TTC549 (cell line): ENCODE measurements around the gene VEGFA.
"Not testable (repeated sequence)": the region's sequence is repeated elsewhere in the genome, so short reads cannot be mapped to it uniquely, and the experiment has no call there.

Experiments
- FAIRE-seq: peaks from 2 replicates; lab custom pipeline; 2012; peaks lifted over from hg19 to GRCh38; lab: Jason Lieb, UNC

VEGFA gene

DNA sequence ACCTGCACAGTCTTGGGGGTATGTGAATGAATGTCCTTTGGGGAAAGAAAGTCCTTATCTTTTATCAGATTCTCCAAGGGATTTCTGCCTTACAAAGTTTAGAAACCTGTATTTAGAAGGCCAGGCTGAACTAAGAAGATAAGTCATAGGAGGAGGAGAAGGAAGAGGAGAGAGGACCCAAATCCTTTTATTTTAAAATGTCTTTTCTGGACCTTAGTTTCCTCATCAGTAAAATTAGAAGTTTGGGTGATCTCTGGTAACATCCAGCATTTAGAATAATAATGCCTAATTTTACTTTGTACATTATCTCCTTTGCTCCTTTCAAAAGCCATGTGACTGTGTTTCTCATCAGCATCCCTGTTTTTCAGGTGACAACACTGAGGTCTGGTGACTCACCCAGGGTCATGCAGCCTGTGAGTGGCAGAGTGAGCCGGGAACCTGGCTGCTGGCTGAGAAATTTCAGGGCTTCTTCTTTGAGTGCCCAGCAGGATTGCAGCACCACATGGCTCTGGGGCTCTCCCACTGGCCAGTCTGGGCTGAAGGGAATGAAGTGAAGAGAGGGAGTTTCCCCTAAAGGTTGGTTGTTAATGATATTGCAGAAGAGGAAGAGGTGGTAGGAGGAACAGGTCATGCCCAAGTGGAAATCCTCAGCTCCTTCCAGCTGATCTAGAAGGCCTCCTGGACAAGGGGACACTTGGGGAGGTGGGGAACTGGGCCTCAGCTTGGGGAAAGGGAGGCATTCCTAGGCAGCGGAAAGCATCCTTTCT, 34.0 kb downstream of the VEGFA start:
- FAIRE-seq: no peak

DNA sequence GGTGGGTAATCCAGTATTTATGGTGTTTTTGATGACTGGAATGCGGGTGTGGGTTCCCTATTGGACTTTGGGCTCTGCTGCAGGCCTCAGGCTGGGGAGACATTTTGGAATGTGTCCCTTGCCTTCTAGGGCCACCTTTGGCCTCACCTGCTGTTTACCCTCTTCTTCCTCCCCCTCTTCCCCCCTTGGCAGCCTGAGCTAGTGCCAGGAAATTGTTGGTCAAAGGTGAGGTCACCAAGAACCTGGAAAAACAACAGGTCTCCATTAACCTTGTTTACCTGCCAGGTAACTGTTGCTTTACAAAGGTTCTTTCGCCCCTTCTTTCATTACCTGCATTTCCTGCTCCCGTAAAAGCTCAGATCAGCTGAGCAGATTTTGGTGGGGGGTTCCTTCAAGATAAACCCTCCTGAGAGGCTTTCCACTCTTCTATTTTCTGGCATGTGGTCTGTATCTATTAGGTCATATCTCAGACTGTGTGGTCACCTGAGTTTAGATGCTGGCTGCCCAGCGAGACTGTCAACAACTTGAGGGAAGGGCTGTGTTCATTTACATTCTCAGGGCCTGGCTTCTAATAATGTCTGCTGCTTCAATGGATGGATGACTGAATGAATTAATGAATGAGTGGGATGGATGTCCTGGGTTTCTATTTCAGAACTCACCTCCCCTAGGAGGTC, 34.7 kb downstream of the VEGFA start:
- no peak for FAIRE-seq

DNA sequence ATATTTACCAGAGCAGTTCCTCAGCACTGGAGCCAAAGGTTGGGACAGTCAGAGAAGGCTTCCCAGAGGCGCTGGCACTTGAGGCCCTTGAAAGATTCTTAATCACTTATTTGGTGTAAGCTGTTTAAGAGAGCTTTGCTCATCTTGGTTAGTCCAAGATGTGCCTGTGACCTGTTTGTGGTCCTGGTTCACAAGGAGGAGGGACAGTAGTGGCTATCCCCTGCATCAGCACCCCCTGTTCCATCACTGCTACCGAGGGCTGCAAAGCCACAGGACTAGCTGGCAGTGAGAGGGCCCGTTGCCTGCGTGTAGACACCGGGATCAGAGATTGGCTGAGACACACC, 35.7 kb downstream of the VEGFA start:
- no peak for FAIRE-seq

DNA sequence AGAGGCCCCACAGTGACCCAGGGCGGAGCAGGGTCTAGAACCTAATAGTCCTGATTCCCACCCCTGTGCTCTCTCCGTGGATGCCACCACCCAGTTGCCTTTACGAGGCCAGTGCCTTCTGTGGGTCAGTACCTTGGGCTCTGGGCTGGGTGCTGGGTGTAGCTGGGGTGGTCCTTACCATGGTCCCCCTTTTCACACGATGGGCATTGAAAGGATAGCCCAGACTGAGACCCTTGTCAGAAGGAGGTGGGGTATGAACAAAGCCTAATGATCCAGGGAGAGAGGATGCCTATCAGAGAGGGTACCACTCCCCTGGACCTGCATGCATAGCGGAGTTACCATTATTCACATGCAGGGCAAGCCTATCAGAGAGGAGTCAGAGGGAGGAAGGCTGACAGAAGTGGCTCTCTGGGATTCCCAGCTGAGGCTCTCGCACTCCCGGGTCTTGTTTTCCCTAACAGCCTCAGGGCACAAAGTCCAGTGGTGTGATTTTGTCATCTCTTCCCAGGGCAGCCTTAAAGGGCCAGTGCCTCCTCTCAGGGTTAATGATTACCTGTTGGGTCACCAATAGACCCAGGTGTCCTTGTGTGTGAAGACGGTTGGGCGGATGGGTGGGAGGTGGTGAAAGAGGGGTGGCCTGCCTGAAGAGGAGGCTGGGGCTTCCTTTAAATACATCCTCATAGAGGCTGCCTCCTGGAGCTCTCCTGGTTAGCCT, 36.2 kb downstream of the VEGFA start:
- no peak for FAIRE-seq

DNA sequence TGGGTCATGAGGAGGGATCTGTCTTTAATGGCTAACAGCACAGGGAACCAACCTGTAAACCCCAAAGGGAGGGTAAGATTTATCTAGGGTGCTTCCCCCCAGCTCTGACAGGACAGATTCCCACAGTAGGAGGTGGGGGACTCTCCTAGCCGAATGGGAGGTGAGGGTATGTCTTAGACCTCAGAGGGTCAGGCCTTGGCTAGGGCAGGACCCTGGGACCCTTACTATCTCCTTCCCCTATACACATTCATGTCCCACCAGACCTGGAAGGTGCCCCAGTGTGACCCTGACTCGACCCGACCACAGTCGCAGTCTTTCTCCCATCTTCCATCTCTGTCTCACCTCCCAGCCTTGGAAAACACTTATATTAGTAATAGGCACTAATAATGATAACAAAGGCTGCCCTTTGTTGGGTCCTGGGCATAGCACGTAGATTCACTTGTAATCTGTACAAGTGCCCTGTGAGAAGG, 36.8 kb downstream of the VEGFA start:
- no peak for FAIRE-seq

DNA sequence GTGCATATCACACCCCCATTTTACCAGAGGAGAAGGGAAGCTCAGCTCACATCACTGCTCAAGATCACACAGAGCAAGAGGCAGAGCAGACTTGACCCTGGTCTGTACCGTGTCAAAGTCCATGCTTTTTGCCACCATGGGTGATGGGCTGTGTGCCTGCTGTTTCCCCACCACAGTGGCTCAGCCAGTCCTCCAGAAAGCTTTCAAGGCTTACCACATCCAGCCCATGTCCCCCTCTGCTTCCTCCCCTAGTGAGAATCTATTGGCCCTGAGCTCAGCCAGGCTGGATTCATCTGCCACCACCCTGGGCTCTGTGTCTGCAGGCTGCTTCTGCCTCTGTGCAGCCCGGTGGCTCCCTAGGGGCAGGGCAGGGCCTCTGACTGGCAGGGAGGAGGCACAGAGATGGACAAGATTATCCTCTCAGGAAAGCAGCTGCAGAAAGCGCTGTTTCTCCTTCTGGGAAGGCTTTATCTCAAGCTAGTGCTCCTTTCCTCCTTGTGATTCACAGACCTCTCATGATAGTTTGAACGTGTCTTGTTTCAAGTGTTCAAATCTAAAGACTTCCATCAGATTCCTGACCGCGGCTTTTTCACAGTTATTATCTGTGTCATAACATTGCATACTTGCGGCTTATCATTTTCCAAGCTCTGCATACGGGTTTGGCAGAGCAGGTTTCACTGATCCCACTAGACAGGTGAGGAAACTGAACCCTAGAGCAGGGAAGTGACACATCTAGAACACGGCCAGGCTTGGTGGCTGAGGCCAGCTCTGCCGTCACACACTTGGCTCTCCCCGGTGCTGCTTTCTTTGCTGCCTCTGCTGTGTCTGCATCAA, 37.4 kb downstream of the VEGFA start:
- no peak for FAIRE-seq

DNA sequence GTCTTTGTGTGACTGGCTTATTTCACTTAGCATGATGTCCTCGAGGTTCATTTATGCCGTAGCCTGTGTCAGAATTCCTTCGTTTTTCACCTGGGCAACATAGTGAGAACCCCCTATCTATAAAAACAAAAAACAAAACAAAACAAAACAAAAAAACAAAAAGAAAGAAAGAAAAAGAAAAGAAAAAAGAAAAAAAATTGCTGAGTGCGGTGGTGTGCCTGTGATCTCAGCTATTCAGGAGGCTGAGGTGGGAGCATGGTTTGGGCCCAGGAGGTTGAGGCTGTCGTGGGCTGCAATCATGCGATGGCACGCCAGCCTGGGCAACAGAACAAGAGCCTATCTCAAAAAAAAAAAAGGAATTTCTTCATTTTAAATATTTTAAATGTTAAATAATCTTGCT, 38.4 kb downstream of the VEGFA start:
- FAIRE-seq: no peak

DNA sequence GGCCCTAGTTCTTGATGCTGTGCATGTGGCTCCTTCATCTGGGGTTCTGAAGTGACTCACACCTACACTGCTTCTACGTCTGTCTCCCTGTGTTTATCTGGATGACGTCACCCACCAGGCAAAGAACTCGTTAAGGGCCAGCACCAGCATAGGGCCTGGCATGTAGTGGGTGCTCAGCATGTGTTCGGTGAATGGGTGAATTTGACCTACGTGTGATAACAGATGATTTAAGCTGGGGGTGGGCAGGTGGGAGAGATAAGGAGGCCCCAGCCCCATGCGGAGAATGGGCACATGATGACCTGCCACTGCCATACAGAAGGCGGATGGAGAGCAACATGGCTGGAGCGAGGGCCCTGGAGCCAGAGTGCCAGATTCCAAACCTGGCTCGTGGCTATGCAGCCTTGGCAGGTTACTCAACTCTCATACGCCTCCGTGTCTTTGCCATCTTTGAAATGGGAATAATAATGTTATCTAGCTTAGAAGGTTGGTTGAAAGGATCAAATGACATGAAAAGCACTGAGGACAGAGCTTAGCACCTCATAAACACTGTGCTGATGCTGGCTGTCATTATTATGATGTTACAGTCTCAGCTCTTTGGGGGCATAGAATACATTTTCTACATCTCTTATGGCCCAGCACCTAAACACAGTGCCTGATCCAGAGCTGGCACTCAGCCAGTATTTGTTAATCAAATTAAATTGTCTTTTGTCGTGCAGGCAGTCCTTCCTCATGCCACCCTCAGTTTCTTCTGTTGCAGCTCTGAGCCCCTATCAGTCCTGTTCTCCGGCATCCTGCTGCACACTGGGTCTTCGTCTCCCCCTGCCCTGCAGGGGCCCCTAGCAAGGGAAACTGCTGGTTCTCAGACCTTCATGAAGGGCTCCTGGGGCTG, 39.6 kb downstream of the VEGFA start:
- no peak for FAIRE-seq

DNA sequence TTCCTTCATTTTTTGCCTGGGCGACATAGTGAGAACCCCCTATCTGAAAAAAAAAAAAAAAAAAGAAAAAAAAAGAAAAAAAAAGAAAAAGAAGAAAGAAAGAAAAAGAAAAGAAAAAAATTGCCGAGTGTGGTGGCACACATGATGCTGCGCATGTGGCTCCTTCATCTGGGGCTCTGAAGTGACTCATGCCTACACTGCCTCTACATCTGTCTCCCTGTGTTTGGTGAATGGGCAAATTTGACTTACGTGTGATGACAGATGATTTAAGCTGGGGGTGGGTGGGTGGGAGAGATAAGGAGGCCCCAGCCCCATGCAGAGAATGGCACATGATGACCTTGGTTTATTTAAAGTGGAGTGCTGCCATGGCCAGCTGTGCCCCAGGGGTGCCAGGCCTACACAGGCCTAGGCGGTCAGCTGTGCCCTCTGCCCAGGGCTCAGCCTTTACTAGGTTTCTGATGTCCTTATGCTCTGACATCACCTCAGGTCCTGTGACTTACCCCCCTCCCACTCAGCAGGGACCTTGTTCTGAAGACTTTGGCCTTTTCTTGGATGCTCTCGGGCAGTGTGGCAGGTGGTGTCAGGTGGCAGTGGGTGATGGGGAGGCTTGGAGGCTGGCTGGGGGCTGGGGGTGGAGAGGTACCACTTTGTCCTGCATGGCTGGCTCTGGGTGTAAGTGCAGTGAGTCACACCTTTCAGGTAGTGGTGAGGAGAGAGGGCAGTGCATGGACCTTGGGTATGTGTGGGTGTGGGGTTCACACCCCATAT, 41.1 kb downstream of the VEGFA start:
- no peak for FAIRE-seq

DNA sequence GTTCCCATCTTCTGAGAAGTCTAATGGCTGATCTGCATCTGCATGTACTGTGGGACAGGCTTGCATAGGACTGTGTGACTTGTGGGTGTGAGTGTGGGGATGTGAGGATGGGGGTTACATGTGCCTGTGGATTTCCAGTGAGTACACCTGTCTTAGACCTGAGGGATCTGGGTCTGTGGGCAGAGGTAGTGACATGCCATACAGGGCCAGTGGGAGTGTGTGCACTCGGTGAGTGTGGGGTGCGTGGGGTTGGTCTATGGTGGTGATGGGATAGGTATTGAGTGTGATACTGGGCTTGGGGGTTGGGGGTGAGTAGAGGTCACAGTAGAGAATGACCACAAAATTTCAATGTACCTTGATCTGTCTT, 41.7 kb downstream of the VEGFA start:
- FAIRE-seq: no peak

DNA sequence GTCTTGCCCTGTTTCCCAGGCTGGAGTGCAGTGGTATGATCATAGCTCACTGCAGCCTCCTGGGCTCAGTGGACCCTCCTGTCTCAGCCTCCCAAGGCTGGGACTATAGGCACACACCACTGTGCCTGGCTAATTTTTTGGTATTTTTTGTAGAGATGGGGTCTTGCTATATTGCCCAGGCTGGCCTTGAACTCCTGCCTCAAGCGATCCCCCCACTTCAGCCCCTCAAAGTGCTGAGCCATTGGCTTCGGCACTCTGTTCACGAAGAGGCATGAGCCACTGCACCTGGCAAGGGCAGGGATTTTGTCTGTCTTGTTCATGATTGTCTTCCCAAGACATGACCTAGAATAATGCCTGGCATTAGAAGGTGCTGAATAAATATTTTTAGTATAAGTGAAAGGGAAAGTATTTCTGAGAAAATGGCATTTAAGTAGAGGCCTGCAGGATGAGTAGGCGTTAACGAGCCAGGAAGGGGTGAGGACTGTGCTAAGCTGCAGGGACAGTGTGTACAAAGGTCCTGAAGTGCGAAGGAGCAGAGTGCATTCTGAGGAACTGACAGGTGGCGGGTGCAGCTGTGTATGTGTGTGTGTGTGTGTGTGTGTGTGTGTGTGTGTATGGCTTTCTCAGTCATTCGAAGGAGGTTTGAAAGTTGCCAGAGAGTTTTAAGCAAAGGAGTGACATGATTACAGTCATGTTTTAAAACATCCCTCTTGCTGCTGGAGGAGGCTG, 43.0 kb downstream of the VEGFA start:
- no peak for FAIRE-seq

DNA sequence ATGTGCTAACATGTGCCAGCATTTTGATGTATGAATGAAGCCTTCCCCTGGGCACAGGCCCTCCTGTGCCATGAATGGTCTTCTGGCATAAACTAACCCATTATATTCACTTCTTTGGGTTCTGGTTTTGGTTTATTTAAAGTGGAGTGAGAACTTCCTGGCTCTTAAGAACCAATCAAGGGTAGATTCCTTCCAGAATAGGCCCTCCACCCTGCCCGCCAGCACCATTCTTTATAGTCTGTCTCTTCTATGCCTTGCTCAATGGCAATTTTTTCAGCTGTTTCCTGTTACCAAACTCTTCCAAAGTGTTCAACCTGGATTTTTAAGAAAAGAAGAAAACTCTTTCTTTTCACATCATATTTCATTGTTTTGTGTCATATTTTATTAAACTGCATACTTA, 44.1 kb downstream of the VEGFA start:
- FAIRE-seq: no peak

DNA sequence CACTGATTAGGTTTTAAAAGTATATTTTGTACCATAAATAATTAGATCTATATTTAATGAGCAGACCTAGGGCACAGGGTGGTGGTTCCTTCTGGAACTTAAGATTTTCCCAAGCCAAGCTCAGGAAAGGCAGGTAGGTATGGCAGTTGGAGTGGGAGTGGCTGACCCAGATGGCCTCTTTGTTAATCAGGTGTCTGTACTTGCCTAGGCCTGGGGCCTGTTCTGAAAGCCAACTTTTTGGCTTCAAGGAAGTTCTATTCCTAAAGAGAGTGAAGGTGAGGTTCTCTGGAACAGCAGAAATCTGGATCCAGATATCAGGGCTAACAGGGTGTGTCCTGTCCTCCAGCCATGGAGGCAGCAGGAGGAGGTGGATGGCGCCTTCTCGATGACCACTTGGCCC, 44.9 kb downstream of the VEGFA start:
- FAIRE-seq: no peak

DNA sequence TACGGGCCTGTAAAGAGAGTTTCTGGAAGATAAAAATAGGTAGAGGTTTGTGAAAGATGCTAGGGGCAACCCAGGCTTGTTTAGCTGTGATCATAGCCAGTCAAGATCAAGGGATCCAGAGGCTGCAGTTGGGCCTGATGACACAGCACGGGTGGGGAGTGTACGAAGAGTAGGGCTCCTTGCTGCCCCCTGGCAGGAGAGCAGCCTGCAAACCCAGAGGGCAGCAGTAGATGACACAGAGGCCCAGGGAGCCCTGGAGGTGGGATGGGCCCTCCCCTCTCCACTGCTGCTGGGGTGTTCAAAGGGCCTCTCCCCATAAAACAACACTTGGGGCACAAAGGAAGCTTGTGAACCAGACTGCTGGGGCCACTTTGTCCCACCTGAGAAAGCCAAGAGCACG, 47.2 kb downstream of the VEGFA start:
- no peak for FAIRE-seq

DNA sequence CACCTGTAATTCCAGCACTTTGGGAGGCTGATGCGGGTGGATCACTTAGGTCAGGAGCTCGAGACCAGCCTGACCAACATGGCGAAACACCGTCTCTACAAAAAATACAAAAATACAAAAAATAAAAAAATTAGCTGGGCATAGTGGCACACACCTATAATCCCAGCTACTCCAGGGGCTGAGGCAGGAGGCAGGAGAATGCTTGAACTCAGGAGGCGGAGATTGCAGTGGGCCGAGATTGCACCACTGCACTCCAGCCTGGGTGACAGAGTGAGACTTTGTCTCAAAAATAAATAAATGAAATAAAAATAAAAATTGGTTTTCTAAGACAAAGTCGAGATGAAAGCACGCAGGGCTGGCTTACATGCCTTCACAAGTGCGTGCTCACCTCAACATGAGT, 49.0 kb downstream of the VEGFA start:
- not testable (repeated sequence) for FAIRE-seq

DNA sequence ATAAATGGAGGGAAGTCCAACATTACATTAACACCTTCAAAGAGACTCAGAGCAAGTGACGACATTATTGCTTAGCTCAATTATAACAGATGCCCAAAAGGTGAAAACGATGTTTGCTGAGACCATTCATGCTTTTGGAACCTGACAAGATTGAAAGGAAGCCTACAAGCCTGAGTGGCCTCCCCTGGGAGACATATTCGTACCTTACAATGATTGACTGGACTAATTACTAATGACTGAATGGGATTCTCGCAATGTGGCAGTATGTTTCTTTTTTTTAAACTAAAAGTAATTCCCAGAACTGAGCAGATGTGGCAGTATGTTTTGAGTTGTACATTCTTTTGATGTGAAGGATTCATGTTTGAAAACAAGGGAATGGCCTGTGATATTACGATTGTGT, 49.9 kb downstream of the VEGFA start:
- FAIRE-seq: no peak

DNA sequence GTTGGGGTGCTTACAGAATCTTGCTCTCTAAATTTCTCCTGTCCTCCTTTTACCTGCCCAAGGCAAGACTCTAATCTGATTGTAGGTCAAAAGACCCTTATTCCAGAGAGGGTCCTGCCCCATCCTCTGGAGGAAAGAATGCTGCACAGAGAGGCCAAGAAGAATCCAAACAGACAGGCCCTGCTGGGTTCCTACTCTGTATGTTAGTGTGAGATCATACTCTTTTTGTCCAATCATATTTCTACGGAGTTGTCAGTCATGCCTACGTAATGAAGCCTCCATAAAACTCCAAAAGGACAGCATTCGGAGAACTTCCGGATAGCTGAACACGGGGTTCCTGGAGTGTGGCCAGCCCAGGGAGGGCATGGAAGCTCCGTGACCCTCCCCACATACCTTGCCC, 50.5 kb downstream of the VEGFA start:
- FAIRE-seq: no peak

DNA sequence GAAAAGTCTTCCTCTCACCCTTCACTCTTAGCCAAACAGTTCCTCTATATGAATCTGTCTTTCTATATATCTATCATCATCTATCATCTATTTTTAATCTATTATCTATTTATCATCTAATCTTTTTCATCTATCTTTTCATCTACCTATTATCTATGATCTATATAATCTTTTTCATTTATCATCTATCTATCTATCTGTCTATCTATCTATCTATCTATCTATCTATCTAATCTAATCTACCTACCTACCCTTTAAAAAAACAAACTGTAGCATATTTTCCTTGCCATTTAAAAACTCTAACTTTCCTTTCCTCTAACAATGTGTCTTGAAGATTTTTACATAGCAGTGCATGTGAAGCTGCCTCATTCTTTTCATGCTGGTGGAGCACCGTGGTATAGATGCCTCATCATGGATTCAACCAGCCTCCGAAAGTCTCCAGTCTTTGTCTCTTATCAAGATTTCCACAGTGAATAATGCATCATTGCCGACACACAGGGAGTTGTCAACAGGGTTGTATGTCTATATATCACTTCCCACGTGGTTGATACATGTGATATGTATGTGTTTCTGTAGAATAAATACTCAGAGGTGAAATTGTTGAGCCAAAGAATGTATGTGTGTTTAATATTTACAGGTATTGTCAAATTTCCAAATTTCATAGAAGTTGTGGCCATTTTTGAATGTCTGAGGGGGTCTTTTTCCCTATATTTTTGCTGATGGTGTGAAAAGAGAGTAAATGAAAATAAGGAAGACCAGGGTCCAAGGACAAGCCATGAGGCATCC, 51.3 kb downstream of the VEGFA start:
- FAIRE-seq: no peak

DNA sequence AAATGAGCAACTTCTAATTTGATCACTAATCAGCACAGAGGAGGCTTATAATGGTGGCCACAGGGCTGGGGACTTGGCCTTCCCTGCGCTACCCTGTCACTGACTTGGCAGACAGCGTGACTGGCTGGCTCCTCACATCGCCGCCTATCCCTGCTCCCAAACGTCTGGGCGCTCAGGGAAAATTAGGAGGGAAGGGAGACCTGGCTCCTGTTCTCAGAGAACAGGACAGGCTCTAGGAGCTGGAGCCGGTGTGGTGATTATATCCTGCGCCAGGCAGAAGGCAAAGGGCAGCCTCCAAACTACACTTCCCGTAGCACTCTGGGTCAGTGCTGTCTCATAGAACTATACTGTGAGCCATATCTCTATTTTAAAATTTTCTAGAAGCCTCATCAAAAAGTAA, 53.4 kb downstream of the VEGFA start:
- no peak for FAIRE-seq
